Measurements from ENCODE around the gene KRT79.

Gene KRT79

DNA sequence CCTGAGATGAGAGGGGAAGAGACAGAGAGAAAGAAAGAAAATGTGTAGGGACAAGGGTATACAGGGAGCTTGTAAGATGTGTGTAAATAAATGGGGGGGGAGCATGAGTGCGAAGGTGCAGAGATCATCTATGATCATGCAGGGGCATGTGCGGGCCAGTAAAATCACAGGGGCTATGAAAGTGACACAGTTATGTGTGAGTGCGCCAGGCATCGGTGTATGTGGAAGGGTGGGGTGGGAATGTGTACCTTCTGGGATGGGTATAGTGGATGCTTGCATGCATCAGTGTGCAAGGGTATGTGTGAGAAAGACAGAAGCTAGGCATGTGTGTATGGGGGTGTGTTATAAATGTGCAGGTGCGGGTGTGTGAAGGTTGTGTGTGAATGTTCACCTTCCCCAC is 33.0 kb upstream of the KRT79 start:
- no peak for TF ChIP-seq EZH2phosphoT487 (IDR thresholded peaks at IDR 0.05; ENCODE audit: borderline replicate concordance, low read length)
- TF ChIP-seq, protein P1, sequence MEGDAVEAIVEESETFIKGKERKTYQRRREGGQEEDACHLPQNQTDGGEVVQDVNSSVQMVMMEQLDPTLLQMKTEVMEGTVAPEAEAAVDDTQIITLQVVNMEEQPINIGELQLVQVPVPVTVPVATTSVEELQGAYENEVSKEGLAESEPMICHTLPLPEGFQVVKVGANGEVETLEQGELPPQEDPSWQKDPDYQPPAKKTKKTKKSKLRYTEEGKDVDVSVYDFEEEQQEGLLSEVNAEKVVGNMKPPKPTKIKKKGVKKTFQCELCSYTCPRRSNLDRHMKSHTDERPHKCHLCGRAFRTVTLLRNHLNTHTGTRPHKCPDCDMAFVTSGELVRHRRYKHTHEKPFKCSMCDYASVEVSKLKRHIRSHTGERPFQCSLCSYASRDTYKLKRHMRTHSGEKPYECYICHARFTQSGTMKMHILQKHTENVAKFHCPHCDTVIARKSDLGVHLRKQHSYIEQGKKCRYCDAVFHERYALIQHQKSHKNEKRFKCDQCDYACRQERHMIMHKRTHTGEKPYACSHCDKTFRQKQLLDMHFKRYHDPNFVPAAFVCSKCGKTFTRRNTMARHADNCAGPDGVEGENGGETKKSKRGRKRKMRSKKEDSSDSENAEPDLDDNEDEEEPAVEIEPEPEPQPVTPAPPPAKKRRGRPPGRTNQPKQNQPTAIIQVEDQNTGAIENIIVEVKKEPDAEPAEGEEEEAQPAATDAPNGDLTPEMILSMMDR (IDR thresholded peaks at IDR 0.05; ENCODE audit: low read depth, low read length, poor library complexity, severe bottlenecking), result no peak
- H3K79me2 ChIP-seq (ENCODE audit: control insufficient read depth, low read length), result no peaks in the 10 kb centered on the region
- no peak overlapping the region for H3K4me2 ChIP-seq (ENCODE audit: low read length)
- H4K20me1 ChIP-seq (ENCODE audit: control insufficient read depth, insufficient read depth, low read depth, low read length), result no peaks in the 10 kb centered on the region
- peaks cover 13% of the 10 kb centered on the region for H3K4me1 ChIP-seq (ENCODE audit: control insufficient read depth, low read length)
- no peaks in the 10 kb centered on the region for H3K36me3 ChIP-seq (ENCODE audit: control insufficient read depth, low read length)
- no peaks in the 10 kb centered on the region for H3F3A ChIP-seq (ENCODE audit: control insufficient read depth, insufficient read depth)
- no peaks in the 10 kb centered on the region for H3K27me3 ChIP-seq (ENCODE audit: control insufficient read depth, low read length)
- H3K4me3 ChIP-seq (ENCODE audit: low read length), result no peak overlapping the region
- no peak overlapping the region for H3K27ac ChIP-seq (ENCODE audit: low read depth, low read length)
- H3K9me3 ChIP-seq (ENCODE audit: control insufficient read depth, insufficient read depth, low read length), result no peaks in the 10 kb centered on the region
- no peaks in the 10 kb centered on the region for H3K9me2 ChIP-seq (replicated peaks; ENCODE audit: control insufficient read depth, low read length)

DNA sequence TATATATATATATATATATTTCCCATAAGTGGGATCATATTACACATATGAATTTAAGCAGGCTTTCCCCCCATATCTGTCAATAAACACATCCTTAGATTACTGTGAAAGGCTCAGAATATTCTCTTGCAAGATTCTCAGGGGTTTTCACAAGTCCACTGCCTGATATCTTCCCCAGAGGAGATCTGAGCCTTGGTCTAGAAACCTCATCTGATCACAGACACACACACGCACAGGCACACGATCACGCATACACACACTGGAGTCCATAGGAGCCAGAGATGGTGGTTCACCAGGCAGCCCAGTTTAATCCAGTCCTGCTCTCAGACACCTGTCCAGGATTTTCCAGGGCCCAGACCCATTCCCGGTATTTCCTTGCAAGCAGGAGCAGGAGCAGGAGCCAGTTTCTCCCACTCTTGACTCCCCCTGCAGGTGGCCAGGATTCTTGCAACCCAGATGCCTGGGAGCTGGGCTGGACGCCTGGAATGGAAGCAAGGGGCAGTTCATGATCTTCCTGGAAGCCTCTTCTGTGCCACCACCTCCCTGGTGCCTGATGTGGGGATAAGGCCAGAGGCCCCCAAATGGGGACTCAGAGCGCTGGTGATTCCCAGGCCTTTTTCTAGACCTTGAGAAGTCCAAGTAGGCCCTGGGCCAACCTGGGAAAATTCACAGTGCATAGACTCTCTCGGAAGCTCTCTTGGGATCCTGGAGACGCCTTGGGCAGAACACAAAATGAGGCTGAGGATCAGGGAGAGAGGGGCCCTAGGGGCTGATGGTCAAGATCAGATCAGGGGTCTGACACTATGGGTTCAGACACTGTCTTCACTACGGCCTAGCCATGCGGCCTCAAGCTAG is 31.2 kb upstream of the KRT79 start:
- H3K79me2 ChIP-seq (ENCODE audit: control insufficient read depth, low read length), result no peaks in the 10 kb centered on the region
- H4K20me1 ChIP-seq (ENCODE audit: control insufficient read depth, insufficient read depth, low read depth, low read length), result no peaks in the 10 kb centered on the region
- no peaks in the 10 kb centered on the region for H3F3A ChIP-seq (ENCODE audit: control insufficient read depth, insufficient read depth)
- TF ChIP-seq, protein P1 (IDR thresholded peaks at IDR 0.05; ENCODE audit: low read depth, low read length, poor library complexity, severe bottlenecking), result peak; percentile 83
- no peak for TF ChIP-seq EZH2phosphoT487 (IDR thresholded peaks at IDR 0.05; ENCODE audit: borderline replicate concordance, low read length)
- H3K4me1 ChIP-seq (ENCODE audit: control insufficient read depth, low read length), result peaks cover 5% of the 10 kb centered on the region
- no peak overlapping the region for H3K4me2 ChIP-seq (ENCODE audit: low read length)
- H3K9me2 ChIP-seq (replicated peaks; ENCODE audit: control insufficient read depth, low read length), result no peaks in the 10 kb centered on the region
- no peaks in the 10 kb centered on the region for H3K9me3 ChIP-seq (ENCODE audit: control insufficient read depth, insufficient read depth, low read length)
- no peaks in the 10 kb centered on the region for H3K36me3 ChIP-seq (ENCODE audit: control insufficient read depth, low read length)
- no peak overlapping the region for H3K4me3 ChIP-seq (ENCODE audit: low read length)
- no peaks in the 10 kb centered on the region for H3K27me3 ChIP-seq (ENCODE audit: control insufficient read depth, low read length)
- no peak overlapping the region for H3K27ac ChIP-seq (ENCODE audit: low read depth, low read length)

DNA sequence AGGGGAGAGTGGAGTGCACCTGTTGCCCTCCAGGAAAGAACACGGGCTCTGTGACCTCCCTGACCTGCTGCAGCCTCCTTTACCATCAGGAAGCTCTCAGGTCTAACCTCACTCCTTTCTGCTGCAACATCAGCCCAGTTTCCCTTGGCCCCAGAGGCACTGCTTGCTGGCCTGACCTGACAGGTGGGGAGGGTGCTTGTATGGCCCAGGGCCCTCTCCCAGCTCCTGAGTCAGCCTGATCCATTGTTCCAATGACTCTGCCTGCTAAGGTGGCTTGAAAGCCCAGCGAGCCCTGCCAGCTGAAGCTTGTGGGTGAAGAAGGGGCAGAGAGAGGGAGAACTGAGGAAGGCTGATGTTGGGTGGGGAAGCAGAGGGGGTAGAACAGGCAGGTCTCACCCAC is 27.9 kb upstream of the KRT79 start:
- Histone ChIP-seq H4K20me1 (ENCODE audit: control insufficient read depth, insufficient read depth, low read depth, low read length) (no peaks in the 10 kb centered on the region), H3K27me3 (ENCODE audit: control insufficient read depth, low read length) (no peaks in the 10 kb centered on the region), H3K79me2 (ENCODE audit: control insufficient read depth, low read length) (no peaks in the 10 kb centered on the region), H3K27ac (ENCODE audit: low read depth, low read length) (no peak overlapping the region), H3K9me2 (replicated peaks; ENCODE audit: control insufficient read depth, low read length) (no peaks in the 10 kb centered on the region), H3K9me3 (ENCODE audit: control insufficient read depth, insufficient read depth, low read length) (no peaks in the 10 kb centered on the region), H3K36me3 (ENCODE audit: control insufficient read depth, low read length) (no peaks in the 10 kb centered on the region), H3K4me1 (ENCODE audit: control insufficient read depth, low read length) (no peaks in the 10 kb centered on the region), H3K4me3 (ENCODE audit: low read length) (no peak overlapping the region), H3F3A (ENCODE audit: control insufficient read depth, insufficient read depth) (no peaks in the 10 kb centered on the region), H3K4me2 (ENCODE audit: low read length) (no peak overlapping the region)
- TF ChIP-seq EZH2phosphoT487 (IDR thresholded peaks at IDR 0.05; ENCODE audit: borderline replicate concordance, low read length), result no peak
- TF ChIP-seq, protein P1 (IDR thresholded peaks at IDR 0.05; ENCODE audit: low read depth, low read length, poor library complexity, severe bottlenecking), result no peak

All from DOHH2 (cell line).